D341Med (cell line): ENCODE results near the gene HTT-AS.

Experiments
- DNase-seq: peaks from one replicate; pipeline ENCODE4 v3.0.0; 2012; ENCODE audit warnings: low spot score

HTT-AS gene

DNA sequence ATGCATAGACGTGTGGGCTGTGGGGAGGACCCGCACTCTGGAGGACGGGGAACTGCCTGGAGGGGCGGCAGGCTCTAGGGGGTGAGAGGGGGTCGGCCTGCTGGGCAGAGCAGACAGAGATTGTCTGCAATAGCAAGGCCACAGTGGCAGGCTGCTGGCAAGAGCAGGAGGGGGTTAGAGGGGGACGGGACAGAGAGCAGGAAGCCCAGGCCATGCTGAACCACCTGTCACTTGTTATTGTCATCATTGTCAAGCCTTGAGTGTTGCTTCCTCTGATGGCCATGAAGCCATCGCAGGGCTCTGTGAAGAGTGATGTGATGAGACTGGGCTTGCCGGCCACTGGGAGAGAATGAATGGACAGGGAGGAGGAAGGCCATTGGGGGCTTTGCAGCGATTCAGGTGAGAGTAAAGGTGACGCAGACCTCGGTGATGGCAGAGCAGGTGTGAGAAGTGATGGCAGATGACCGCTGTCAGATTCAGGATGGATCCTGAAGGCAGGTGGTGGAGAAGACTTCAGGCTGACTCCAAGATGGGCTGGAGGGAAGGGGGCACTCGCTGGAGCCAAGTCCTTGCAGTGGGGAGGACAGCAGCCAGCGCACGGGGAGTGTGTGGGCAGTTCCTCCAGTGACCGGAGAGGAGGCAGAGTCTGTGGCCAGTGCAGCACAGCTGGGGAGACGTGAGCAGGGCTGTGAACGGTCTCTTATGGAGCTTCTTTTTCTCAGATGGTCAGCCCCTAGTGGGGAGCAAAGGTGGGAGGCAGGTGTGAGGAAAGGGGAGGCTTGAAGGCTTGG lies 43.6 kb downstream of the HTT-AS start:
- DNase-seq = no peak

DNA sequence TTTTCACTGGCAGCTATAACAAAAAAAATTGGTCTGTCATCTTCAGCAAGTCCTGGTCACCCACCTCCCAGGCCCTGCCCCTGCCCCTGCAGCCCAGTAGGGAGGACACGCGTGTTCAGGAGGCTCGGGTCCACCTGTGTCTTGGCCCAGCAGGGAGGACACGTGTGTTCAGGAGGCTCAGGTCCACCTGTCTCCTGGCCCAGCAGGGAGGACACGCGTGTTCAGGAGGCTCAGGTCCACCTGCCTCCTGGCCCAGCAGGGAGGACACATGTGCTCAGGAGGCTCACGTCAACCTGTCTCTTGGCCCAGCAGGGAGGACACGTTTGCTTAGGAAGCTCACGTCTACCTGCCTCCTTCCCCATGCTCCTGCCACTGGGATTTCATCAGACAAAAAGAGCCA lies 44.9 kb downstream of the HTT-AS start:
- no peak for DNase-seq

DNA sequence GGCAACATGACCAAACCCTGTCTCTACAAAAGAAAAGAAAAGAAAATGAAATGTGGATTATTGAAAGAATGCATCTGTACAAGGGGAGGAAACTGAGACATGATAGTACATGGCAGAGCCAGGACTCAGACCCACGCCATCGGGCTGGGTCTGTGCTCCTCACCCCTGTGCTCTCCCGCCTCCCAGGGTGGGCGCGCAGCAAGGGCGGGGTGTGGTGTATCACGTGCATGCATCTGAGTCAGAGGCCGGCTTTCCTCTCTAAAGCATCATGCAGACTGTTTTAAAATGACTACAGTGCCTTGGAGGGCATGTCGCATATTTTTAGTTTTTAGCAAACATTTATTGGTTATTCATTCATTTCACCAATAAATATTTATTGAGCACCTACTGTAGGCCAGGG lies 47.8 kb downstream of the HTT-AS start:
- no peak for DNase-seq

- no peak for DNase-seq
Observed at GRCh38 chr4:3025881-3026280, 48.5 kb downstream of the HTT-AS start.

DNA sequence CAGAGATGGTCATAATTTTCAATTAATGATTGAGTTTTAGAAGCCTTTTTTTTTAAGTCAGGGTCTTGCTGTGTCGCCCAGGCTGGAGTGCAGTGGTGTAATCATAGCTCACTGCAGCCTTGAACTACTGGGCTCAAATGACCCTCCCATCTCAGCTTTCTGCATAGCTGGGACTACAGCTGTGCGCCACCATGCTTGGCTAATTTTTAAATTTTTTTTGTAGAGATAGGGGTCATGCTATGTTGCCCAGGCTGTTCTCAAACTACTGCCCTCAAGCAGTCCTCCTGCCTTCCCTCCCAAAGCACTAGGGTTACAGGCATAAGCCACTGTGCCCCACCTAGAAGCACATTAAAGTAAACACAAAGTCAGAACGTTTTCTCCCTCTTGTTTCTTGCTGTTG lies 51.7 kb downstream of the HTT-AS start:
- no peak for DNase-seq

- DNase-seq = no peak
Observed at GRCh38 chr4:3022112-3022511, 52.2 kb downstream of the HTT-AS start.

- no peak for DNase-seq
Observed at GRCh38 chr4:3021627-3022026, 52.7 kb downstream of the HTT-AS start.

GRCh38 chr4:3021127-3021526 lies 53.2 kb downstream of the HTT-AS start:
- DNase-seq = no peak

DNA sequence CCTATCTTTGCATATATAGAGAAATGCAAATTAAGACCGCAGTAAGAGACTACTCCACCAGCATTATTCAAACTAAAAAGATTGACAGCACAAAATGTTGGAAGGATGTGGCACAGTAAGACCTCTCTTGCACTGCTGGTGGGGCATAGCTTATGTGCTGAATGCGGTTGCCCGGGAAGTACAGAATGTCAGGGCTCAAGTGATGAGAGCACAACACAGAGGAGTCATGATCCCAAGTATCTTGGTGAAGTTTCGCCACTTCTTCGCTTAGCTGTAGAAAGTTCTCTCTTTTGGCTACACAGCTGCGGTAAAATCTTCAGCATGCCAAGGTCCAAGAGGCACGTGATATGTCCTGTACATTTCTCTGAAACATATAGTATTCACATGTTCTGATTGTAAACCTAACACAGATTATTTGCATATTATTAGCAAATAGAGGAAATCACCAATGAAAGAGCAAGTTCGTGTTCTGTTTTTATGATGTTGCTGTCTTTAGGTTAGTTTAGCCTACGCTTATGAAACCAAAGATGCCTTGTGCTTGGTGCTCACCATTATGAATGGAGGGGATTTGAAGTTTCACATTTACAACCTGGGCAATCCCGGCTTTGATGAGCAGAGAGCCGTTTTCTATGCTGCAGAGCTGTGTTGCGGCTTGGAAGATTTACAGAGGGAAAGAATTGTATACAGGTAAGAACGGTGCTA lies 55.0 kb downstream of the HTT-AS start:
- no peak for DNase-seq

GRCh38 chr4:3017504-3017903 lies 56.8 kb downstream of the HTT-AS start:
- no peak for DNase-seq

GRCh38 chr4:3016961-3017360 lies 57.4 kb downstream of the HTT-AS start:
- no peak for DNase-seq

GRCh38 chr4:3013839-3014350 lies 60.4 kb downstream of the HTT-AS start:
- DNase-seq = no peak
